Activated naive CD8-positive, alpha-beta T cell treated with anti-CD3 and anti-CD28 coated beads, Interleukin-2, amount 10 ng/mL, durations not matched to agents 7 days and 5 days (primary cell): ENCODE data around the gene HPCAL1. TPM values are rescaled to one million over a fixed set of nuclear protein-coding genes. Genes with fewer than 3 reads are reported as not detected.

ENCODE experiments used
- ATAC-seq: fragments of 150-1000 bp; cut with Tn5 transposase; one replicate; pipeline ENCODE4 v1.10.0; 2021; ENCODE audit warnings: low read depth, moderate library complexity
- POLR2A ChIA-PET: fragments of 350-600 bp; sonication (Branson Sonifier 250); formaldehyde crosslinking; loops from one replicate; lab custom pipeline; 2021; ENCODE audit warnings: antibody characterized with exemption; lab: Charles Lee
- DNase-seq: peaks from one replicate; pipeline ENCODE4 v3.0.0; 2021
- H3K27ac Mint-ChIP-seq: one replicate; pipeline ENCODE4 v1.8.0; 2022; ENCODE audit warnings: mild to moderate bottlenecking, mixed read lengths
- H3K27me3 Mint-ChIP-seq: one replicate; pipeline ENCODE4 v1.8.0; 2022; ENCODE audit warnings: mild to moderate bottlenecking, moderate library complexity, mixed read lengths
- H3K36me3 Mint-ChIP-seq: one replicate; pipeline ENCODE4 v1.8.0; 2021; ENCODE audit warnings: mild to moderate bottlenecking, mixed read lengths
- H3K4me1 Mint-ChIP-seq: one replicate; pipeline ENCODE4 v1.8.0; 2021; ENCODE audit warnings: mixed read lengths
- H3K4me3 Mint-ChIP-seq: one replicate; pipeline ENCODE4 v1.8.0; 2022; ENCODE audit warnings: mild to moderate bottlenecking, moderate library complexity, mixed read lengths
- H3K9me3 Mint-ChIP-seq: one replicate; pipeline ENCODE4 v1.8.0; 2021; ENCODE audit warnings: mixed read lengths
- total RNA-seq, 2 experiments: library from RNA; stranded (reverse); gene quantifications; one replicate each; pipeline ENCODE4 v1.2.3, GENCODE V29; 2021

The HPCAL1 gene
- total RNA-seq, 2 experiments from 2014 or later: 75.8 to 77.1 TPM

DNA sequence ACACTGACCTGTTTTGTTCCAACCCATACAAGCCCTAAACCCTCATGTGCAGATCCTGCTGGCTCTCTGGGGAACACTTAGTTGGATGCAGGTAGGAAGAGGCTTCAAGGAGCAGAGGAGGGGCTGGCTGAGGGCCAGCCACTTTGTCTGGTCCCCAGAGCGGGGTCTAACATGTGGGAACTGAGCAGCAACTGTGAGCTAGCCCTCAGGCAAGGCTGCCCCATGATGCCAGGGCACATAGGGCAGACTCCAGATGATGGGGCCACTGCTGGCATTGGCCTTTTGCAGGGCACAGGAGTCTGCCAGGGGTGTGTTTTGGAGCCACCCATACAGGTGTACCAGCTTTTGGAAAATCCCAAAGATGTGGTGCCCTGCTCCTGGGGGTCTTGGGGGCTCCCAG lies 67.7 kb downstream of the HPCAL1 start:
- no peak overlapping the region for H3K4me3 Mint-ChIP-seq
- no peak for ATAC-seq
- no peaks in the 10 kb centered on the region for H3K9me3 Mint-ChIP-seq
- peaks cover 6% of the 10 kb centered on the region for H3K4me1 Mint-ChIP-seq
- no peaks in the 10 kb centered on the region for H3K27me3 Mint-ChIP-seq
- H3K36me3 Mint-ChIP-seq: no peaks in the 10 kb centered on the region
- peak overlapping the region; percentile 11 for H3K27ac Mint-ChIP-seq
- DNase-seq: no peak
- POLR2A ChIA-PET: no interaction called here

GRCh38 chr2:10370895-10371294 lies 68.2 kb downstream of the HPCAL1 start:
- POLR2A ChIA-PET: no interaction called here
- Mint-ChIP-seq H3K36me3 (no peaks in the 10 kb centered on the region), H3K27me3 (no peaks in the 10 kb centered on the region), H3K4me1 (peaks cover 10% of the 10 kb centered on the region), H3K27ac (no peak overlapping the region), H3K9me3 (no peaks in the 10 kb centered on the region), H3K4me3 (no peak overlapping the region)
- ATAC-seq (no peak), DNase-seq (no peak)

GRCh38 chr2:10371441-10372196 lies 68.9 kb downstream of the HPCAL1 start:
- H3K9me3 Mint-ChIP-seq: no peaks in the 10 kb centered on the region
- DNase-seq (no peak), ATAC-seq (no peak)
- no peak overlapping the region for H3K27ac Mint-ChIP-seq
- POLR2A ChIA-PET: interaction anchor here (1.4 kb wide), 1 partner anchor 11 kb away, joined by 4 read pairs; no protein-coding TSS in a partner anchor
- peaks cover 13% of the 10 kb centered on the region for H3K4me1 Mint-ChIP-seq
- no peak overlapping the region for H3K4me3 Mint-ChIP-seq
- no peaks in the 10 kb centered on the region for H3K36me3 Mint-ChIP-seq
- H3K27me3 Mint-ChIP-seq: no peaks in the 10 kb centered on the region

DNA sequence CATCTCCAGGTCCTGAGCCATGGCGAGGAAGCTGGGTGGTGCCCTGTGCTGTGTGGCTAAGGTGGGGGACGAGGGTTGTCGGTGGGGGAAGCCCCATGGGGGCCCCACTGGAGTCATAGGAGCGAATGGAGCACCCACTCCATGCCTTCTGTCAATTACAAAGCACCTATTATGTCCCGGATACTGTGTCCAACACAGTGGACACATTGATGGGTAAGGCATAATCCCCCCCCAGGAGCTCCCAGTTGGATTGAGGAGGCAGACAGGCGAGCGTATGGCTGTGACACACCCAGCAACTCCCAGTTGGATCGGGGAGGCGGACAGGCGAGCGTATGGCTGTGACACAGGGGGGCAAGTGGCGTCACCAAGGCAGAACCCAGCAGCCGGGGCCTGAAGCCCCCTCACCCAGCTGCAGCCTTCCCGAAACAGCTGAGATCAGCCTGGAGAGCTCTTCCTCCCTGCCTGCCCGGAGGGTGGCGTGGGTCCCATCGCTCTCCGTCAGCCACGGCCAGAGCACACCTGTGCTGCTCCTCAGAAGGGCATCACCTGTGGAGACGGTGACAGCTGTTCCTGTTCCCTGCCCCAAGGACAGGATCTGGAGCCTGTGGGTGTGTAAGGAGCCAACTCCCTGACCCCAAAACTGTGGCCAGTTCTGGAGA lies 69.6 kb downstream of the HPCAL1 start:
- H3K4me1 Mint-ChIP-seq: peaks cover 13% of the 10 kb centered on the region
- POLR2A ChIA-PET: interaction anchor here (1.4 kb wide), 1 partner anchor 10 kb away, joined by 4 read pairs; no protein-coding TSS in a partner anchor
- no peak overlapping the region for H3K27ac Mint-ChIP-seq
- no peak for ATAC-seq
- no peaks in the 10 kb centered on the region for H3K36me3 Mint-ChIP-seq
- no peaks in the 10 kb centered on the region for H3K27me3 Mint-ChIP-seq
- H3K9me3 Mint-ChIP-seq: no peaks in the 10 kb centered on the region
- no peak overlapping the region for H3K4me3 Mint-ChIP-seq
- DNase-seq: no peak

- H3K9me3 Mint-ChIP-seq: no peaks in the 10 kb centered on the region
- no peak for DNase-seq
- no peaks in the 10 kb centered on the region for H3K27me3 Mint-ChIP-seq
- peaks cover 17% of the 10 kb centered on the region for H3K4me1 Mint-ChIP-seq
- no peak for ATAC-seq
- H3K4me3 Mint-ChIP-seq: no peak overlapping the region
- no peak overlapping the region for H3K27ac Mint-ChIP-seq
- POLR2A ChIA-PET: interaction anchor here (1.4 kb wide), 1 partner anchor 10 kb away, joined by 4 read pairs; no protein-coding TSS in a partner anchor
- H3K36me3 Mint-ChIP-seq: no peaks in the 10 kb centered on the region
These were observed 70.1 kb downstream of the HPCAL1 start for GRCh38 chr2:10372862-10373240.

GRCh38 chr2:10373931-10374330 lies 71.2 kb downstream of the HPCAL1 start:
- Mint-ChIP-seq H3K4me1 (peaks cover 26% of the 10 kb centered on the region), H3K9me3 (no peaks in the 10 kb centered on the region), H3K27ac (no peak overlapping the region), H3K36me3 (no peaks in the 10 kb centered on the region), H3K27me3 (no peaks in the 10 kb centered on the region), H3K4me3 (no peak overlapping the region)
- no peak for ATAC-seq
- POLR2A ChIA-PET: no interaction called here
- DNase-seq: no peak

GRCh38 chr2:10374362-10374943 lies 71.7 kb downstream of the HPCAL1 start:
- POLR2A ChIA-PET: no interaction called here
- H3K36me3 Mint-ChIP-seq: no peaks in the 10 kb centered on the region
- no peaks in the 10 kb centered on the region for H3K27me3 Mint-ChIP-seq
- DNase-seq (no peak), ATAC-seq (no peak)
- no peak overlapping the region for H3K4me3 Mint-ChIP-seq
- peak overlapping the region; percentile 34 for H3K27ac Mint-ChIP-seq
- peaks cover 30% of the 10 kb centered on the region for H3K4me1 Mint-ChIP-seq
- H3K9me3 Mint-ChIP-seq: no peaks in the 10 kb centered on the region

DNA sequence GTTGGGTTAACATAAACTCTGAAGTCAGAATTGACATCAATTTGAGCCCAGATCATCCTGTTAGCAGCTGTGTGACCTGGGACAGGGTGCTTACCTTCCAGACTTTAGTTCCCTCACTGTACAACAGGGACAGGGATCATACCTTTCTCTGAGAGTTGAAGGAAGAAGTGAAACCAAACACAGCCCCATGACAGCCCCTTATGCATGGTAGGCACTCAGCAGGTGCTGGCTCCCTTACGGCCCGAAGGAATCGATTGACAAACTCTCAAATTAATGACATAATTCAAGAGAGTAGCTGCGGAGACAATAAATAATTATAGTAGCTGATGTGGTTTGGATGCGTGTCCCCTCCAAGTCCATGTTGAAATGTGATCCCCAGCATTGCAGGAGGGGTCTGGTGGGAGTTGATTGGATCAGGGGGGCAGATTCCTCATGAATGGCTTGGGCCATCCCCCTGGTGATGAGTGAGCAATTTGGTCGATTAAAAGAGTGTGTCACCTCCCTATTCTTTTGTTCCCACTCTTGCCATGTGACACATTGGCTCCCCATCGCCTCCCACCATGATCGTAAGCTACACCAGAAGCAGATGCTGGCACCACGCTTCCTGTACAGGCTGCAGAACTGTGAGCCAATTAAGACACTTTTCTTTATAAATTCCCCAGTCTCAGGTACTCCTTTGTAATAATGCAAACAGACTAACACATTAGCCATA lies 73.0 kb downstream of the HPCAL1 start:
- H3K4me3 Mint-ChIP-seq: no peak overlapping the region
- DNase-seq (no peak), ATAC-seq (no peak)
- POLR2A ChIA-PET: no interaction called here
- H3K27me3 Mint-ChIP-seq: no peaks in the 10 kb centered on the region
- H3K27ac Mint-ChIP-seq: peak overlapping the region; percentile 46
- peaks cover 41% of the 10 kb centered on the region for H3K4me1 Mint-ChIP-seq
- no peaks in the 10 kb centered on the region for H3K9me3 Mint-ChIP-seq
- no peaks in the 10 kb centered on the region for H3K36me3 Mint-ChIP-seq

DNA sequence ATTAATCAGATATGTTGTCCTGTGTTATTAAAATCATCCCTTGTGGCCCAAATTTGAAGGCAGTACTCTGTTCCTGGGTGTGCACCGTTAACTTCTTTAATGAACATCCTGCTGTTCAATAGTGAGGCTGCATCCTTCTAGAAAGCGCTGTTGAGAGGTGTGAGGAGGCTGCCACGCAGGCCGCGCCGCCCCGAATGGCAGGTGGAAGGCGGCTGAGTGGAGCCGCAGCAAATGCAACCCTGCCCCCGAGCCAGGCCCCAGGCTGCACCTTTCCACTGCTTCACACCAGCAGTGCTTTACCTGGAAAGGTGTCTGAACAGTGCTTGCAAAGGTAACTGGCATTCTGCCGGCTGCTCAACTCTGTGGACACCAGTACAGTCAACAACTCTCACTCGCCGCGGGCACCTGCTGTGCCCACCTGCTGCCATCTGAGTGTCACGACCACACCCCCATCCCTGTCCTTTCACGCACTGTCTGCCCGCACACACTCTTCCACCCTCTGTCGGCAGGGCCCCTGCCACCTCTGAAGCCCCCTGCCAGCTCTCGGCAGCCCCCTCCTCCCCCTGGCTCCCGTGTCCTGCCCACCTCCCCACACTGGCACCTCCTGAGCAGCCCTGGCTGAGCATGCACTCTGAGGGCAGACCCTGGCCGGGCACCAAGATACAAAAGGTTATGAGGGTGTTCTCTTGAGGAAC lies 74.5 kb downstream of the HPCAL1 start:
- H3K9me3 Mint-ChIP-seq: no peaks in the 10 kb centered on the region
- peaks cover 54% of the 10 kb centered on the region for H3K4me1 Mint-ChIP-seq
- POLR2A ChIA-PET: no interaction called here
- H3K27ac Mint-ChIP-seq: no peak overlapping the region
- ATAC-seq (no peak), DNase-seq (no peak)
- H3K27me3 Mint-ChIP-seq: no peaks in the 10 kb centered on the region
- H3K4me3 Mint-ChIP-seq: no peak overlapping the region
- no peaks in the 10 kb centered on the region for H3K36me3 Mint-ChIP-seq

- Mint-ChIP-seq H3K36me3 (no peaks in the 10 kb centered on the region), H3K9me3 (no peaks in the 10 kb centered on the region), H3K27ac (peak overlapping the region; percentile 49), H3K4me1 (peaks cover 59% of the 10 kb centered on the region), H3K27me3 (no peaks in the 10 kb centered on the region), H3K4me3 (no peak overlapping the region)
- POLR2A ChIA-PET: no interaction called here
- ATAC-seq (no peak), DNase-seq (no peak)
These were observed 75.0 kb downstream of the HPCAL1 start for GRCh38 chr2:10377747-10378085.

GRCh38 chr2:10378189-10378588 lies 75.5 kb downstream of the HPCAL1 start:
- H3K36me3 Mint-ChIP-seq: no peaks in the 10 kb centered on the region
- DNase-seq (no peak), ATAC-seq (peak; percentile 25)
- H3K4me1 Mint-ChIP-seq: peaks cover 63% of the 10 kb centered on the region
- peak overlapping the region; percentile 14 for H3K4me3 Mint-ChIP-seq
- H3K9me3 Mint-ChIP-seq: no peaks in the 10 kb centered on the region
- no peaks in the 10 kb centered on the region for H3K27me3 Mint-ChIP-seq
- POLR2A ChIA-PET: no interaction called here
- H3K27ac Mint-ChIP-seq: peak overlapping the region; percentile 49

GRCh38 chr2:10380048-10380926 lies 77.6 kb downstream of the HPCAL1 start:
- Mint-ChIP-seq H3K27ac (no peak overlapping the region), H3K4me1 (peaks cover 71% of the 10 kb centered on the region), H3K36me3 (no peaks in the 10 kb centered on the region), H3K27me3 (peaks cover 2% of the 10 kb centered on the region), H3K9me3 (no peaks in the 10 kb centered on the region), H3K4me3 (peak overlapping the region; percentile 31)
- POLR2A ChIA-PET: interaction anchor here (1.0 kb wide), 2 partner anchors 28 to 77 kb away, joined by 3 read pairs; partner anchors contain the start of gene HPCAL1
- ATAC-seq (no peak), DNase-seq (no peak)
